ENCODE results near the gene ATF7.
"Not testable (repeated sequence)": the region's sequence is repeated elsewhere in the genome, so short reads cannot be mapped to it uniquely, and the experiment has no call there.

ATF7 gene

GRCh38 chr12:53482626-53483168, 143.5 kb downstream of the ATF7 start:
- TF ChIP-seq CTCF (conservative IDR thresholded peaks at IDR 0.05; ENCODE audit: low read depth), result no peak
- no peak for DNase-seq (ENCODE audit: low spot score)
- CTCF ChIA-PET, result interaction anchor here (0.6 to 1.8 kb wide), 4 partner anchors 26 to 1097 kb away, joined by 3 to 6 read pairs (median 4); no protein-coding TSS in a partner anchor
- POLR2A ChIA-PET (ENCODE audit: low non-redundant PET), result interaction anchor here (1.1 kb wide), 1 partner anchor 19 kb away, joined by 3 read pairs; the partner anchor contains the start of gene TARBP2
- peak overlapping the region; percentile 70 for H3K27ac ChIP-seq

GRCh38 chr12:53481939-53482586, 144.1 kb downstream of the ATF7 start:
- ChIA-PET POLR2A (ENCODE audit: low non-redundant PET) (interaction anchor here (1.1 kb wide), 1 partner anchor 19 kb away, joined by 3 read pairs; the partner anchor contains the start of gene TARBP2), CTCF (interaction anchor here (0.5 to 1.8 kb wide), 4 partner anchors 12 to 1098 kb away, joined by 3 to 6 read pairs (median 4); no protein-coding TSS in a partner anchor)
- no peak for DNase-seq (ENCODE audit: low spot score)
- no peak for TF ChIP-seq CTCF (conservative IDR thresholded peaks at IDR 0.05; ENCODE audit: low read depth)
- peak overlapping the region; percentile 70 for H3K27ac ChIP-seq

GRCh38 chr12:53481458-53481857, 144.7 kb downstream of the ATF7 start:
- CTCF ChIA-PET, result interaction anchor here (0.5 to 1.8 kb wide), 3 partner anchors 12 to 60 kb away, joined by 3 to 6 read pairs (median 4); no protein-coding TSS in a partner anchor
- POLR2A ChIA-PET (ENCODE audit: low non-redundant PET), result interaction anchor here (1.1 kb wide), 1 partner anchor 20 kb away, joined by 3 read pairs; the partner anchor contains the start of gene TARBP2
- peak overlapping the region; percentile 70 for H3K27ac ChIP-seq
- DNase-seq (ENCODE audit: low spot score), result not testable (repeated sequence)

- DNase-seq (ENCODE audit: low spot score), result no peak
- TF ChIP-seq CTCF (conservative IDR thresholded peaks at IDR 0.05; ENCODE audit: low read depth), result no peak
- POLR2A ChIA-PET (ENCODE audit: low non-redundant PET), result interaction anchor here (0.8 kb wide), 1 partner anchor 8 kb away, joined by 3 read pairs; no protein-coding TSS in a partner anchor
- CTCF ChIA-PET, result interaction anchor here (1.8 kb wide), 1 partner anchor 28 kb away, joined by 6 read pairs; no protein-coding TSS in a partner anchor
- peak overlapping the region; percentile 70 for H3K27ac ChIP-seq
Observed at GRCh38 chr12:53480491-53481442, 145.4 kb downstream of the ATF7 start.

- no peak for TF ChIP-seq CTCF (conservative IDR thresholded peaks at IDR 0.05; ENCODE audit: low read depth)
- no peak for DNase-seq (ENCODE audit: low spot score)
- H3K27ac ChIP-seq, result no peak overlapping the region
- ChIA-PET POLR2A (ENCODE audit: low non-redundant PET) (interaction anchor here (0.7 kb wide), 1 partner anchor 29 kb away, joined by 3 read pairs; no protein-coding TSS in a partner anchor), CTCF (interaction anchor here (0.7 kb wide), 1 partner anchor 934 kb away, joined by 3 read pairs; no protein-coding TSS in a partner anchor)
Observed at GRCh38 chr12:53479331-53479730, 146.9 kb downstream of the ATF7 start.

- POLR2A ChIA-PET (ENCODE audit: low non-redundant PET), result interaction anchor here (0.7 kb wide), 1 partner anchor 30 kb away, joined by 3 read pairs; no protein-coding TSS in a partner anchor
Observed at GRCh38 chr12:53478865-53479264, 147.3 kb downstream of the ATF7 start.

More at GRCh38 chr12:53478865-53479264, 147.3 kb downstream of the ATF7 start:
- no peak overlapping the region for H3K27ac ChIP-seq
- CTCF ChIA-PET, result interaction anchor here (0.6 to 0.7 kb wide), 2 partner anchors 84 to 935 kb away, joined by 3 read pairs; no protein-coding TSS in a partner anchor
- DNase-seq (ENCODE audit: low spot score), result no peak
- TF ChIP-seq CTCF (conservative IDR thresholded peaks at IDR 0.05; ENCODE audit: low read depth), result no peak
